Liver (tissue), 3 donors: ENCODE results near the gene GALNT6.

Source experiments
- ATF3 ChIP-seq: IDR thresholded peaks from 2 replicates; pipeline ENCODE4 v1.6.1; 2016; ENCODE audit warnings: antibody characterized with exemption
- CTCF ChIP-seq: fragments of 150-350 bp; IDR thresholded peaks from 2 replicates; pipeline ENCODE4 v1.5.1; 2017; ENCODE audit warnings: improper control_type of control experiment, low read depth, low read length; ENCODE audit not compliant: missing input control
- FOXA1 ChIP-seq: IDR thresholded peaks from 2 replicates; pipeline ENCODE4 v1.6.1; 2016; ENCODE audit warnings: antibody characterized with exemption
- HNF4A ChIP-seq, 2 donors: conservative IDR thresholded peaks; 2 replicates each; pipeline ENCODE4 v1.6.1; 2016; ENCODE audit warnings: antibody characterized with exemption in 2 of 2, mild to moderate bottlenecking in 2 of 2
- MAX ChIP-seq: IDR thresholded peaks from 2 replicates; pipeline ENCODE4 v1.6.1; 2016; ENCODE audit warnings: antibody characterized with exemption
- NR2F2 ChIP-seq: IDR thresholded peaks from 2 replicates; pipeline ENCODE4 v1.6.1; 2016; ENCODE audit warnings: antibody characterized with exemption
- RAD21 ChIP-seq, 2 donors: IDR thresholded peaks; 2 replicates each; pipeline ENCODE4 v1.6.1; 2016; ENCODE audit warnings: antibody characterized with exemption in 2 of 2, mild to moderate bottlenecking in 2 of 2
- TAF1 ChIP-seq: conservative IDR thresholded peaks from 2 replicates; pipeline ENCODE4 v1.6.1; 2016; ENCODE audit warnings: antibody characterized with exemption, mild to moderate bottlenecking
- donor health status: healthy.
- donor health status: healthy.

- no peak for TF ChIP-seq CTCF
- no peak for TF ChIP-seq RAD21 (IDR thresholded peaks at IDR 0.05)
- no peak for TF ChIP-seq TAF1
- TF ChIP-seq FOXA1 = no peak
- TF ChIP-seq HNF4A (conservative IDR thresholded peaks at IDR 0.05) = no peak
- no peak for TF ChIP-seq MAX
- no peak for TF ChIP-seq ATF3
- no peak for TF ChIP-seq NR2F2
Observed at GRCh38 chr12:51322452-51322851, 68.8 kb downstream of the GALNT6 start.
